Lower leg skin (tissue), 3 donors: Measurements from ENCODE around the gene OSMR.

Experiments used
- POLR2A ChIP-seq, 2 donors: fragments of 450-650 bp; IDR thresholded peaks; one replicate each; pipeline ENCODE4 v1.6.1; 2016 to 2017; ENCODE audit warnings: antibody characterized with exemption in 2 of 2, mild to moderate bottlenecking in 1 of 2, moderate library complexity in 1 of 2
- TF ChIP-seq, protein P1 (sequence below), 3 donors: fragments of 450-650 bp; IDR thresholded peaks; one replicate each; pipeline ENCODE4 v1.5.1; 2016; ENCODE audit warnings: antibody characterized with exemption in 3 of 3, mild to moderate bottlenecking in 3 of 3, moderate library complexity in 2 of 3

DNA sequence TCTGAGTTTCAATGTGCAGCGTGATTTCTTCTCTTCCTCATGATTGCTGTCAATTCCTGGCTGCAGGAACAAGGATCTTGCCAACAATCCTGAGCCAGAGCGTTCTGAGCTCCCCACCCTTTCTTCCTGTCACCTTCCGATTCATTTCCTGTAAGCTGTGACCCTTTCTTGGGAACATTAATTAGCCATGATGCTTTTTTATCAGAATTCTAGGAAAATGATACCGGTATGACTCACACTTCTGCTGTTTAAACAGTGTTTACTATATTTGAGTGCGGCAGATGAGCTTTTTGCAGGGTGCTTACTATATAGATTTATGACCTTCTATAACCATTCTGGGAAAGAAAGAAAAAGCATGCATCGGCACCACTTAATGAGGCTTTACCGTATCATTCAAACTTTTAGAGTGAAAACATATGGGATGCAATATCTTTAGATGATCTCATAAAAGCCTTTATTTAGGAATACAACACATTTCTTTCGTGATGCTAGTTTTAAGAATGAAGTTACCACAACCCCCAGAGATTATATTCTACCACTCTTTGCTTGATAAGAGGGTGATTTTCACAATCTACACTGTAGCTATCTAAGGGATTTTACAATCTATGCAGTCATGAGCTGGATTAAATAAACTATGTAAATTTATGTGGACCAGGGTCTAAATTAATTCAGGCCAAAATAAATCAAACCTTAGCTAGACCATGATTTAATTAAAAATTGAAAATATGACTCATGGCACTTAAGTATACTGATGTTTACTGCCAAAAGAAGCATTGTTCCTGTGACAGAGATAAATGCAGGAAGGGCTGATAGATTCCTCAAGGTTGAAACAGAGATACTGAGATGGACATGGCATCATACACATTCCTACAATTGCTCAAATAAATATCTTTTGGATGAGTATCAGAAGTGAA lies 38.0 kb upstream of the OSMR start:
- TF ChIP-seq, protein P1, sequence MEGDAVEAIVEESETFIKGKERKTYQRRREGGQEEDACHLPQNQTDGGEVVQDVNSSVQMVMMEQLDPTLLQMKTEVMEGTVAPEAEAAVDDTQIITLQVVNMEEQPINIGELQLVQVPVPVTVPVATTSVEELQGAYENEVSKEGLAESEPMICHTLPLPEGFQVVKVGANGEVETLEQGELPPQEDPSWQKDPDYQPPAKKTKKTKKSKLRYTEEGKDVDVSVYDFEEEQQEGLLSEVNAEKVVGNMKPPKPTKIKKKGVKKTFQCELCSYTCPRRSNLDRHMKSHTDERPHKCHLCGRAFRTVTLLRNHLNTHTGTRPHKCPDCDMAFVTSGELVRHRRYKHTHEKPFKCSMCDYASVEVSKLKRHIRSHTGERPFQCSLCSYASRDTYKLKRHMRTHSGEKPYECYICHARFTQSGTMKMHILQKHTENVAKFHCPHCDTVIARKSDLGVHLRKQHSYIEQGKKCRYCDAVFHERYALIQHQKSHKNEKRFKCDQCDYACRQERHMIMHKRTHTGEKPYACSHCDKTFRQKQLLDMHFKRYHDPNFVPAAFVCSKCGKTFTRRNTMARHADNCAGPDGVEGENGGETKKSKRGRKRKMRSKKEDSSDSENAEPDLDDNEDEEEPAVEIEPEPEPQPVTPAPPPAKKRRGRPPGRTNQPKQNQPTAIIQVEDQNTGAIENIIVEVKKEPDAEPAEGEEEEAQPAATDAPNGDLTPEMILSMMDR (IDR thresholded peaks at IDR 0.05) = no peak
- TF ChIP-seq POLR2A (IDR thresholded peaks at IDR 0.05) = no peak
